ENCODE data around the gene ARHGDIB.
A peak's percentile ranks its signal among the peaks of the same experiment; 100 is the strongest.

The ARHGDIB gene

GRCh38 chr12:14970473-14970872, 9.1 kb upstream of the ARHGDIB start:
- H3K27ac ChIP-seq (ENCODE audit: insufficient read depth, low read length, poor library complexity, severe bottlenecking) = no peak overlapping the region
- no peaks in the 10 kb centered on the region for H3K9me3 ChIP-seq (ENCODE audit: control insufficient read depth, low read length)
- no peaks in the 10 kb centered on the region for H3K27me3 ChIP-seq (replicated peaks; ENCODE audit: control insufficient read depth, insufficient read depth, low read length, poor library complexity, severe bottlenecking)
- no peak for DNase-seq
- H3K4me1 ChIP-seq (ENCODE audit: control insufficient read depth, insufficient read depth, low read length, poor library complexity, severe bottlenecking) = no peaks in the 10 kb centered on the region
- H3K36me3 ChIP-seq (ENCODE audit: control insufficient read depth, insufficient read depth, low read length) = no peaks in the 10 kb centered on the region
- H3K4me3 ChIP-seq (ENCODE audit: insufficient read depth, low read depth, low read length, poor library complexity, severe bottlenecking) = no peak overlapping the region

DNA sequence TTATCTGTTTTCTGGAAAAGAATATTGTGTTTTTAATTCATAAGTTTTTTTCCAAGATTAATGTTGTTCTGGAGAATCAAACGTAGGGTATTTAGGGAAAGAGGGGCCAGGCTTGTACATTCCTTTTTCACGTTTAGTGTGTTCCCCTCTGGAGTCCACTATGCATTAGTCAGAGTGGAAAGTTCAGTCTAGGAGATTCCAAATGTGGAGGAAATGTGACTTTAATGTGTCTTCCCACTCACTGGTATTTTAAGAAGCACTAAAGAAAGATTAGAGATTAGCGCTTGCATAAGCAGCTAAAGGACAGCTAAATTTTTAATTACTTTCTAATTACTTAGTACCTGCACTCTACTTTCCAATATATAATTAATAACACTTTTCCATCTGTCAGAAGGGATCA, 7.1 kb upstream of the ARHGDIB start:
- no peaks in the 10 kb centered on the region for H3K9me3 ChIP-seq (ENCODE audit: control insufficient read depth, low read length)
- DNase-seq = no peak
- peaks cover 16% of the 10 kb centered on the region for H3K4me1 ChIP-seq (ENCODE audit: control insufficient read depth, insufficient read depth, low read length, poor library complexity, severe bottlenecking)
- H3K4me3 ChIP-seq (ENCODE audit: insufficient read depth, low read depth, low read length, poor library complexity, severe bottlenecking) = no peak overlapping the region
- H3K27me3 ChIP-seq (replicated peaks; ENCODE audit: control insufficient read depth, insufficient read depth, low read length, poor library complexity, severe bottlenecking) = no peaks in the 10 kb centered on the region
- no peak overlapping the region for H3K27ac ChIP-seq (ENCODE audit: insufficient read depth, low read length, poor library complexity, severe bottlenecking)
- H3K36me3 ChIP-seq (ENCODE audit: control insufficient read depth, insufficient read depth, low read length) = no peaks in the 10 kb centered on the region

DNA sequence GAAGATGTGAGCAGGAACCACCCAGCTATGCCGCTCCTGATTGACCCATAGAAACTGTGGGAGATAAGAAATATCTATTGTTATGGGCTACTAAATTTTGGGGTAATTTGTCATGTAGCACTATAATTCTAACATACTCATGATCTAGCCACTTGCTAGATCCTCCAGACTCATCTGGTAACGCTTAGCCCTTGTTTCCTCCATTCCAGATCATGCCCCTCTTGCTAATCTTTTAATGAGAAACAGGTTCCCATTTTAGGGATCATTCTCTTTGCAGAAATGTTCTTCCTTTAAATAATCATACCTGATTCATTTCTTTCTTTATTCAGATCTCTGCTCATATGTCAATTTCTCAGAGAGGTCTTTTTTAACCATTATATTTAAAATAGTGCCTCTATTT, 3.8 kb upstream of the ARHGDIB start:
- peaks cover 25% of the 10 kb centered on the region for H3K4me1 ChIP-seq (ENCODE audit: control insufficient read depth, insufficient read depth, low read length, poor library complexity, severe bottlenecking)
- no peaks in the 10 kb centered on the region for H3K9me3 ChIP-seq (ENCODE audit: control insufficient read depth, low read length)

DNA sequence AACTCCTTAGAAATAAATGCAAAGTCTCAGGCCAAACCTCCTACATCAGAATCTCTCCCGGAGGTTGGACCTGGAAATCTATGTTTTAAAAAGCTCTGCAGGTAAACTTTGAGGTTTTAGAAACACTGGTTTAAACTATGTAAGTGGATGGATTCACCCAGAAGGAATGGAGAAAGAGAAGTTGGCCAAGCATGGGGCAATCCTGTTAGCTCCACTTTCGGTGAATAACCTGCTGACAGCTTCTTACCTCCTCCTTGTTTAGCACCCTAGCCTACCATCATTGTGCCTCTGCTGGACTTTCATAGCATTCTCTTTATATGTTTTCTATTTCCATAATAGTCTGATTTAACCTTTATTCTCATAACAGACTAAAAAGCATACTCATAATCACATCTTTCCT, 3.0 kb upstream of the ARHGDIB start:
- H3K27me3 ChIP-seq (replicated peaks; ENCODE audit: control insufficient read depth, insufficient read depth, low read length, poor library complexity, severe bottlenecking) = no peaks in the 10 kb centered on the region
- peak overlapping the region; percentile 90 for H3K27ac ChIP-seq (ENCODE audit: insufficient read depth, low read length, poor library complexity, severe bottlenecking)
- no peak for DNase-seq
- H3K36me3 ChIP-seq (ENCODE audit: control insufficient read depth, insufficient read depth, low read length) = no peaks in the 10 kb centered on the region
- H3K4me3 ChIP-seq (ENCODE audit: insufficient read depth, low read depth, low read length, poor library complexity, severe bottlenecking) = no peak overlapping the region
- H3K9me3 ChIP-seq (ENCODE audit: control insufficient read depth, low read length) = no peaks in the 10 kb centered on the region
- peaks cover 30% of the 10 kb centered on the region for H3K4me1 ChIP-seq (ENCODE audit: control insufficient read depth, insufficient read depth, low read length, poor library complexity, severe bottlenecking)

More for the DNA sequence above, 3.8 kb upstream of the ARHGDIB start:
- no peaks in the 10 kb centered on the region for H3K27me3 ChIP-seq (replicated peaks; ENCODE audit: control insufficient read depth, insufficient read depth, low read length, poor library complexity, severe bottlenecking)
- H3K4me3 ChIP-seq (ENCODE audit: insufficient read depth, low read depth, low read length, poor library complexity, severe bottlenecking) = no peak overlapping the region
- peak overlapping the region; percentile 90 for H3K27ac ChIP-seq (ENCODE audit: insufficient read depth, low read length, poor library complexity, severe bottlenecking)
- DNase-seq = no peak
- H3K36me3 ChIP-seq (ENCODE audit: control insufficient read depth, insufficient read depth, low read length) = no peaks in the 10 kb centered on the region

DNA sequence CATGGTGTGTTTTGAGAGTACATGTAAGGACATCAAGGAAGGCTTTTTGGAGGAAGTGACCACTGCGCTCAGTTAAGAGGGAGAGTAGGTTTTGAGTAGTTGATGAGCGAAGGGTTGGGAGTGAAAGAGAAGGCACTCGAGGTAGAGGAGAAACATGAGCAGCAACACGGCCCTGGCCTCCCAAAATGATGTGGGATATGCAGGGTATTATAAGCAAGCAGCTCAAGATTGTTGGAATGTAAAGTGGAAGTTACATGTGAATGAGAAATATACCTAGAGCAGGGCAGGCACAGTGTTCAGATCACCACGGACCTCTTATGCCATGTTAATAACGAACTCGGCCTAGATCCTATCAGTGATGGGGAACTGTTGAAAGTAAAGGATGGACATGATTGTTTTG, 2.1 kb upstream of the ARHGDIB start:
- Histone ChIP-seq H3K4me3 (ENCODE audit: insufficient read depth, low read depth, low read length, poor library complexity, severe bottlenecking) (no peak overlapping the region), H3K27me3 (replicated peaks; ENCODE audit: control insufficient read depth, insufficient read depth, low read length, poor library complexity, severe bottlenecking) (no peaks in the 10 kb centered on the region), H3K4me1 (ENCODE audit: control insufficient read depth, insufficient read depth, low read length, poor library complexity, severe bottlenecking) (peaks cover 30% of the 10 kb centered on the region), H3K9me3 (ENCODE audit: control insufficient read depth, low read length) (no peaks in the 10 kb centered on the region), H3K36me3 (ENCODE audit: control insufficient read depth, insufficient read depth, low read length) (no peaks in the 10 kb centered on the region), H3K27ac (ENCODE audit: insufficient read depth, low read length, poor library complexity, severe bottlenecking) (peak overlapping the region; percentile 90)
- DNase-seq = no peak

DNA sequence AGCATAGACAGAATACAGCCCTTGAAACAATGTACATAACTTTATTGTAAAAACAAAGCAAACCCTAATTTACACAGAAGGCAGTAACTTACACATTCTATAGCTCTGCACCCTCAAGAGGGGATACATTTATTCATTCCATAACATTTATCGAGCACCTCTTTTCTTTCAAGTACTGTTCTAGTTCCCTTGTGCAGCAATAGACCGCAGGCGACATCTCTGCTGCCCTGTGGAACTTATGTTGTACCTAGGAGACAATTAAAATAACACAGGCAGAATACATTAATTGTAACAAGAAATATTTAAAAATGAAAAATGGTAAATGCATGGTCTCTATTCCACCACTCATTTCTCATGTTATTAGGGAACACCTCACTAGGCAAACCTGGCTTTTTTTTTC, 1.4 kb upstream of the ARHGDIB start:
- Histone ChIP-seq H3K27me3 (replicated peaks; ENCODE audit: control insufficient read depth, insufficient read depth, low read length, poor library complexity, severe bottlenecking) (no peaks in the 10 kb centered on the region), H3K36me3 (ENCODE audit: control insufficient read depth, insufficient read depth, low read length) (no peaks in the 10 kb centered on the region), H3K4me1 (ENCODE audit: control insufficient read depth, insufficient read depth, low read length, poor library complexity, severe bottlenecking) (peaks cover 30% of the 10 kb centered on the region), H3K4me3 (ENCODE audit: insufficient read depth, low read depth, low read length, poor library complexity, severe bottlenecking) (no peak overlapping the region), H3K9me3 (ENCODE audit: control insufficient read depth, low read length) (no peaks in the 10 kb centered on the region), H3K27ac (ENCODE audit: insufficient read depth, low read length, poor library complexity, severe bottlenecking) (peak overlapping the region; percentile 90)
- no peak for DNase-seq

- DNase-seq = no peak
- peak overlapping the region; percentile 90 for H3K27ac ChIP-seq (ENCODE audit: insufficient read depth, low read length, poor library complexity, severe bottlenecking)
- H3K4me3 ChIP-seq (ENCODE audit: insufficient read depth, low read depth, low read length, poor library complexity, severe bottlenecking) = peak overlapping the region; percentile 64
- H3K4me1 ChIP-seq (ENCODE audit: control insufficient read depth, insufficient read depth, low read length, poor library complexity, severe bottlenecking) = peaks cover 35% of the 10 kb centered on the region
- H3K9me3 ChIP-seq (ENCODE audit: control insufficient read depth, low read length) = no peaks in the 10 kb centered on the region
- H3K27me3 ChIP-seq (replicated peaks; ENCODE audit: control insufficient read depth, insufficient read depth, low read length, poor library complexity, severe bottlenecking) = no peaks in the 10 kb centered on the region
- no peaks in the 10 kb centered on the region for H3K36me3 ChIP-seq (ENCODE audit: control insufficient read depth, insufficient read depth, low read length)
Measured at GRCh38 chr12:14962153-14962539, 745 bp upstream of the ARHGDIB start.

DNA sequence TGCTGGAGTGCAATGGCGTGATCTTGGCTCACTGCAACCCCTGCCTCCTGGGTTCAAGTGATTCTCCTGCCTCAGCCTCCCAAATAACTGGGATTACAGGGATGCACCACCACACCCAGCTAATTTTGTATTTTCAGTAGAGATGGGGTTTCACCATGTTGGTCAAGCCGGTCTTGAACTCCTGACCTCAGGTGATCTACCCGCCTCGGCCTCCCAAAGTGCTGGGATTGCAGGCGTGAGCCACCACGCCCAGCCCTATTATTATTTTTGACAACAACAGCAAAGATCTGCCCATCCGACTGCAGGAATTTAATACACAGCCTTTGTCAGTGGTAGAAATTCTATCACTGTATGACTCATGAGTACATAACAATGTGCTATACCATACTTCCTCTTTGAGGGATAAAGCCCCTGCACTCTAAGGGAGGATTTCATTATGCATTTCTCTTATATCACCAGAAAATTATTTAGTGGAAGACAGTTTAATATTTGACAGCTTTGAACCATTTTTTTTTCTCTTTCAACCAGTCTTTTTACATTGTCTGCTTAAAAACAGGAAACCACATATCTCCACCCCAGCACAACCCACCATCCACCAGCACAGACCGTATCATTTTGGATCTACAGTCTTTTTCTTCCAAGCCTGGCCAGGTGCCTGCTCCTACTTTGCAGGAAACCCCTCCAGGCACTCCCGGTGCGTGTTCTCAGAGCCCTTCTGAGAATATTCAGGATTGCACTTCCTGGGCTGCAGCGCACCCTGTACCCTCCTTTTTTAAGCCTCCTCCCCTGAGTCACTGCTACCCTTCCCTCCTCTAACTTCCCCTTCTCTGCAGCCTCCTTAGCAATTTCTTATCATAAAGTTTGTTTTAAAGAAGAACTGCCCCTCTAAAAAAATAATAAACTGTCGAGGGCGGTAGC, 594 bp downstream of the ARHGDIB start:
- H3K36me3 ChIP-seq (ENCODE audit: control insufficient read depth, insufficient read depth, low read length) = no peaks in the 10 kb centered on the region
- peak; percentile 31 to 45 (median 39) for DNase-seq
- peaks cover 48% of the 10 kb centered on the region for H3K4me1 ChIP-seq (ENCODE audit: control insufficient read depth, insufficient read depth, low read length, poor library complexity, severe bottlenecking)
- peak overlapping the region; percentile 64 for H3K4me3 ChIP-seq (ENCODE audit: insufficient read depth, low read depth, low read length, poor library complexity, severe bottlenecking)
- peak overlapping the region; percentile 90 for H3K27ac ChIP-seq (ENCODE audit: insufficient read depth, low read length, poor library complexity, severe bottlenecking)
- no peaks in the 10 kb centered on the region for H3K9me3 ChIP-seq (ENCODE audit: control insufficient read depth, low read length)
- no peaks in the 10 kb centered on the region for H3K27me3 ChIP-seq (replicated peaks; ENCODE audit: control insufficient read depth, insufficient read depth, low read length, poor library complexity, severe bottlenecking)

DNA sequence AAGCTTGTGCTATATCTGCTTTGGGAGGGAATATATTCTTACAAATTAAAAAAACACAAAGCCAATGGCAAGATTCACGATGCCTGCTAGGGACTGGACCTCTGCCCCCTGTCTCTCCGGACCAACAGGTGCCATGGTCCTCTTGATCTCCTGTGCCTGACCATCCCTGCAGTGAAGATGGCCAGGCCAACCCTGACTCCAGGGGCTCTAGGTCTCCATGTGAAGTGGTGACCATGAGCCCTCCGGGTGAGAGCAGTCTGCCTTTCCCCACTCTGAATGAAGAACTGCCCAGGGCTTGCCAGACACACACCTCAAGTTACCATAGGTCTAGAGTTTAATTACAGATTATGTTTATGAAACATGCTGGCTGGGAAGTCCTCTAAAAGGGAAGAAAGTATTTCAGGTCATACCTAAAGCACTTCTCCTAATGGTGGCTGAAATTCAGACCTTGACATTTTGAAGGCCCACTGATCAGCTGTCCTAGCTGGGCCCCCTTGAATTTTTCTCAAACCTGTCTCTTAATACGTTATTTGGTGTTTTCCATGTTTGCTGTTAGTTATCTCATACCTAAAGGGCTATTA, 1.4 kb downstream of the ARHGDIB start:
- Histone ChIP-seq H3K4me3 (ENCODE audit: insufficient read depth, low read depth, low read length, poor library complexity, severe bottlenecking) (peak overlapping the region; percentile 64), H3K27ac (ENCODE audit: insufficient read depth, low read length, poor library complexity, severe bottlenecking) (peak overlapping the region; percentile 90)

DNA sequence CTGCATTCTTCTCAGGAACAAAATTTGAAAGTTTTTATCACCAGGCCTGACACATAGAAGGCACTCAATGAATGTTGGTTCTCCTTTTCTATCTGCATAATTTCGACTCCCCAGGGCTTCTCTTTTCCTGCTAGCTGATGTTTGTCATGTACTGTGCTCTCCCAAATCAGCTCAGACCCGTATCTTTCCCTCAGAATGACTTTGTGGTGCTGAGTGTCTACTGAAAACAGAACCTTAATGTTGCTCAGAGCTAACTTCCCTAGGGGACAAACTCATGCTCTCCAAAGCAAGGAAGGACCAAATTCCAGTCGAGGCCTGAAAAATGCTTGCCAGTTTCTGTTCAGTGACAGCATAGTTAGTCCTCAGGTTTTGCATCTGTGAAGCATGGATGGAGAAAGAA, 1.9 kb downstream of the ARHGDIB start:
- Histone ChIP-seq H3K4me1 (ENCODE audit: control insufficient read depth, insufficient read depth, low read length, poor library complexity, severe bottlenecking) (peaks cover 53% of the 10 kb centered on the region), H3K4me3 (ENCODE audit: insufficient read depth, low read depth, low read length, poor library complexity, severe bottlenecking) (peak overlapping the region; percentile 64), H3K27ac (ENCODE audit: insufficient read depth, low read length, poor library complexity, severe bottlenecking) (peak overlapping the region; percentile 90), H3K36me3 (ENCODE audit: control insufficient read depth, insufficient read depth, low read length) (no peaks in the 10 kb centered on the region), H3K9me3 (ENCODE audit: control insufficient read depth, low read length) (no peaks in the 10 kb centered on the region), H3K27me3 (replicated peaks; ENCODE audit: control insufficient read depth, insufficient read depth, low read length, poor library complexity, severe bottlenecking) (no peaks in the 10 kb centered on the region)
- DNase-seq = no peak

More for the DNA sequence above, 1.4 kb downstream of the ARHGDIB start:
- Histone ChIP-seq H3K36me3 (ENCODE audit: control insufficient read depth, insufficient read depth, low read length) (no peaks in the 10 kb centered on the region), H3K9me3 (ENCODE audit: control insufficient read depth, low read length) (no peaks in the 10 kb centered on the region), H3K27me3 (replicated peaks; ENCODE audit: control insufficient read depth, insufficient read depth, low read length, poor library complexity, severe bottlenecking) (no peaks in the 10 kb centered on the region), H3K4me1 (ENCODE audit: control insufficient read depth, insufficient read depth, low read length, poor library complexity, severe bottlenecking) (peaks cover 54% of the 10 kb centered on the region)
- DNase-seq = no peak

All from effector memory CD4-positive, alpha-beta T cell (primary cell).